Transverse colon (tissue), 4 donors: ENCODE results near the gene ARF1.

Experiments
- CTCF ChIP-seq, 5 experiments: fragments of 200-600 bp in 3 of 5; fragments of 450-650 bp in 2 of 5; sonication (generic) in 3 of 5; IDR thresholded peaks; 1 replicate in 2 of 5; 2 replicates in 3 of 5; pipeline ENCODE4 v1.5.1; 2016 to 2017; ENCODE audit warnings: antibody characterized with exemption in 5 of 5, inconsistent platforms in 3 of 5, mild to moderate bottlenecking in 2 of 5, moderate library complexity in 1 of 5
- EP300 ChIP-seq: sonication (generic); formaldehyde crosslinking; IDR thresholded peaks from one replicate; pipeline ENCODE4 v1.6.1; 2017; ENCODE audit warnings: antibody characterized with exemption, low read depth
- POLR2A ChIP-seq: fragments of 450-650 bp; IDR thresholded peaks from one replicate; pipeline ENCODE4 v1.6.1; 2016; ENCODE audit warnings: antibody characterized with exemption, mild to moderate bottlenecking, moderate library complexity
- POLR2AphosphoS5 ChIP-seq, 3 donors: sonication (generic); formaldehyde crosslinking; IDR thresholded peaks; one replicate each; pipeline ENCODE4 v1.6.1; 2016; ENCODE audit warnings: antibody characterized with exemption in 3 of 3

- TF ChIP-seq POLR2A (no peak), POLR2AphosphoS5 (IDR thresholded peaks at IDR 0.05) (no peak), CTCF (IDR thresholded peaks at IDR 0.05) (no peak), EP300 (no peak)
Observed at GRCh38 chr1:228110556-228110955, 28.0 kb downstream of the ARF1 start.
